IPS-NIHi7 (cell line): Measurements from ENCODE around the gene ZC3H18.
"Not testable (repeated sequence)": the region's sequence is repeated elsewhere in the genome, so short reads cannot be mapped to it uniquely, and the experiment has no call there.

Experiments used
- DNase-seq: peaks from one replicate; pipeline ENCODE4 v3.0.0; 2012; ENCODE audit warnings: mixed read lengths; ENCODE audit errors: extremely low spot score

The ZC3H18 gene

GRCh38 chr16:88605186-88606147 is 35.3 kb downstream of the ZC3H18 start:
- DNase-seq = no peak

DNA sequence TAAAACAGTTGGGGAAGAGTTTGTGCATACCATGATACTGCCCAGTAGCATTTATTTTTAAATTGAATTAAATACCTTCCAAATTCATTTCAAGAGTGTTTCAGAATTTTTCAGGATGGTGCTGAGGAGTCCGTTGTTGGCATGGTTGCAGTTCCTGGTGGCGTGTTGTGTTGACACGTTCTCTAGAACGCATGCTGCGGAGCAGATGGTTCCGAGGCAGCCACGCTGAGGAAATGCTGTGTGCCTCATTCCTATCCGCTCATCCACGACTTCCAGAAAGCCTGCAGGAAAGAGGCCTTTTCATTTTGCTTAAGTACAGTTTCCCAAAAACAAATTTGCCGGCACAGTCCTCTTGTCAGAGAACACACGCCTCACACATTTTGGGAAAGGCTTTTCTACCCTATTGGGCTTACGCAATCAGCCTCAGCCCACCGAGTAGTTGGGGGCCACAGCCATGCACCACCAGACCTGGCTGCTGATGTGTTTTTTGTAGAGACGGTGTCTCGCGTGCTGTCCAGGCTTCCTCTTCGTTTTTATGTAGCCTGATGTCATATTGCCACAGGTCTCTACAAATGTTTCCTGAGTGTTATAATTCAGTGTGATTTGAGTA is 36.0 kb downstream of the ZC3H18 start:
- DNase-seq = no peak

- DNase-seq = no peak
Observed at GRCh38 chr16:88608076-88608475, 37.9 kb downstream of the ZC3H18 start.

DNA sequence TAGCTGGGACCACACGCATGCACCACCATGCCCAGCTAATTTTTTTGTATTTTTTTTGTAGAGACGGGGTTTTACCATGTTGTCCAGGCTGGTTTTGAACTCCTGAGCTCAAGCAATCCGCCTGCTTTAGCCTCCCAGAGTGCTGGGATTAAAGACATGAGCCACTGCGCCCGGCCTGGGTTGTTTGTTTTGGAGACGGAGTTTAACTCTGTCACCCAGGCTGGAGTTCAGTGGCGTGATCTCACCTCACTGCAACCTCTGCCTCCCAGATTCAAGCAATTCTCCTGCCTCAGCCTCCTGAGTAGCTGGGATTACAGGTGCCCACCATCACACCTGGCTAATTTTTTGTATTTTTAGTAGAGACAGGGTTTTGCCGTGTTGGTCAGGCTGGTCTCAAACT is 39.2 kb downstream of the ZC3H18 start:
- DNase-seq = not testable (repeated sequence)

DNA sequence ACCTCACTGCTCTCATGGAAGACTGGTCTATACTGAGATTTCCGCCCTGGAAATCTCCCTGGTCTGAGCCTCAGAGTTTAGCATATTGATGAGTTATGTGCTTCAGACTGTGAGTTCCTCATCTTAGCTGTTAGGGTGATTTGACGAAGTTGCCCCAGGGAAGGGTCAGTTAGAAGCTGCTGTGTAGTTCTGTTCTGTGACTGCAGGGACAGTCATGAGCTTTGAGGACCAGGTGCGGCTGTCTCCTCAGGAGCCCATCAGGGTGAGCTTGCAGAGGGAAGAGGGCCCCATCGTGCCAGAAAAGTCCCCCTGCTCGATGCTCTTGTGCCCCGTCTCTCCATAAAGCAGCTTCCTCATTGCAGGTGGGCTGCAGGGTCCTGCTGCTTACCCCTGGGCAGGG is 39.9 kb downstream of the ZC3H18 start:
- DNase-seq = peak; percentile 62

DNA sequence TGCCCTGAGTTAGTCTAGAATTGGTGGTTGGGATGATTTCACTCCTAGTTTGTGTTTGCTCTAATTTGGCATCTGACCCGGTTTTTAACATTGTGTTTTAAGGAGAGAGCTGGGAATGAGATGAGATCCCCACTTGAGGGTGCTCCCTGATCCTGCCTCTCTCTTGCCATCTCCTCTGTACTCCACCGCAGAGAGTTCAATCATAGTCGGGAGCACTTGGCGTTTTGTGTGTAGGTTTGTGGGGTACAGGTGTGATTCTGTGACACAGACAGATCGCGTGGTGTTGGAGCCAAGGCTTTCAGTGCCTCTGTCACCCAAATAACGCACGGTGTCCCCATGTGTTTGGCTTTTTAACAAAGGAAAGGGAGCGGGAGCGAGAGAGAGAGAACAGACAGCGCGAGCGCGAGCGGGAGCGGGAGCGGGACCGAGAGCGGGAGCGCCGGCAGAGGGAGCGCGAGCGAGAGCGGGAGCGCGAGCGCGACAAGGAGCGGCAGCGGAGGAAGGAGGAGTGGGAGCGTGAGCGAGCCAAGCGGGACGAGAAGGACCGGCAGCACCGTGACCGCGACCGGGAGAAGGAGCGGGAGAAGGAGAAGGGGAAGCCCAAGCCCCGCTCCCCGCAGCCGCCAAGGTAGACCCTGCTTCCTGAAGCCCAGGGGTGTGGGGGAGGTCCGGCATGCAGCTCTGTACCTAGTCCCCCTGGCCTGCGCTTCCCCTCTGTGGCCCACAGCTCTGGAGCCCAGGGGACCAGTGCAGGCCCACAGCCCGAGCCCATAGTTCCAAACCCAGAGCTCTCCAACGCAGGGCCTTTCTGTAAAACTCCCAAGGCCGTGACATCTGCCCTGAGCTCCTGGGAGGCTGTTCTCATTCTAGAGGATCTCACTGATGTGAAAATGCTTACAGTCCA is 41.0 kb downstream of the ZC3H18 start:
- peak; percentile 86 for DNase-seq

DNA sequence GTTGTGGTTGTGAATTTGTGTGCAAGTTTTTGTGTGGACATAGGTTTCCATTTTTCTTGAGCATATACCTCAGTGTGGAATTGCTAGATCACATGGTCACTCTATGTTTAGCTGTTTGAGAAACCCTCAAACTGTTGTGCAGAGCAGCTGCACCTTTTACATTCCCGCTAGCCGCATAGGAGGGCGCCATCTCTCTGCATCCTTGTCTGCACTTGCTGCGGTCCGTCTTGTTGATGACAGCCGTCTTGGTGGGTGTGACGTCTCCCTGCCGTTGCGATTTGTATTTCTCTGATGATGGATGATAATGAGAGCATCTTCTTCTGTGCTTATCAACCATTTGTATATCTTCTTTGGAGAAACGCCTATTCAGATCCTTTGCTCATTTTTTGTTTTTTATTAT is 43.1 kb downstream of the ZC3H18 start:
- DNase-seq = no peak

GRCh38 chr16:88613911-88614817 is 44.0 kb downstream of the ZC3H18 start:
- DNase-seq = no peak

DNA sequence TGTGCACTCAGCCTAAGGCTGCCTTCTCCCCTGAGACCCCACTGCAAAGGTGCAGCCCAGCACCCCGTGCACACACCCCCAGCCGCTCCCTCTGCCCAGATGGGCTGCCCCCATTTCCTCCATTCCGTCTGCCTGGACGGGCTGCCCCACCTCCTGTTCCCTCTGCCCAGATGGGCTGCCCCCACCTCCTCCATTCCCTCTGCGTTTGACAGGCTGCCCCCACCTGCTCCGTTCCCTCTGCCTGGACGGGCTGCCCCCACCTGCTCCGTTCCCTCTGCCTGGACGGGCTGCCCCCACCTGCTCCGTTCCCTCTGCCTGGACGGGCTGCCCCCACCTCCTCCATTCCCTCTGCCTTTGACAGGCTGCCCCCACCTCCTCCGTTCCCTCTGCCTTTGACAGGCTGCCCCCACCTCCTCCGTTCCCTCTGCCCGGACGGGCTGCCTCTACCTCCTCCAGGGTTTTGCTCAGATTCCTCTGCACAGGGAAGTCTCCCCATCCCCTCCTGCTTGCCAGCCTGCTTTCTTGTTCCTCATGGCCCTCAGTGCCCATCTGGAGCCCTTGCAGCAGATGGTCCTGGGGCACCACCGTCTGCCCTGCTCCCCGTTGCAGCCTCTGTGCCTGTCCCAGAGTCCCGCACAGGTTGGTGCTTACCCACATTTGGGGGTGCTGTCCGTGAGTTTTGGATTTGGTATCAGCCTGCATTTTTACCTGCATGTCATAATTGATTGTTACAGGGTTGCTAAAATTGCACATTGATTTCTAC is 44.8 kb downstream of the ZC3H18 start:
- DNase-seq = no peak

DNA sequence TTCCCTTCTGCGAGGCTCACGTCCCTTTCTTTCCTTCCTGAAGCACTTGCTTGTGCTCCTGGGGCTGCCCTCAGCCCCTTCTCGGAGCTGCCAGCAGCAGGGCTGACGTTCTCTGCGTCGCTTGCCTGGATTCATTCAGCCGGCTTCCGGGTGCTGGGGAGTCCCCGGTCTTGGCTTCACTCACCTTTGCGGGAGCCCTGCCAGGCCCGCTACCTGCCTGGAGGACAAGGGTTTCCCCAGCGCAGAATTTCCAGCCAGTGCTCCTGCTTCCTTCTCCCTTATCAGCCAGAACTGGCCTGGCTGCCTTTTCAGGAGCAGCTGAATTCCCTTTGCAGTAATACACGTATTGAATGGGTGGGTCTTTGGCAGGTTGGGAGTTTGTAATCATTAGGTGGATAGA is 46.1 kb downstream of the ZC3H18 start:
- no peak for DNase-seq

DNA sequence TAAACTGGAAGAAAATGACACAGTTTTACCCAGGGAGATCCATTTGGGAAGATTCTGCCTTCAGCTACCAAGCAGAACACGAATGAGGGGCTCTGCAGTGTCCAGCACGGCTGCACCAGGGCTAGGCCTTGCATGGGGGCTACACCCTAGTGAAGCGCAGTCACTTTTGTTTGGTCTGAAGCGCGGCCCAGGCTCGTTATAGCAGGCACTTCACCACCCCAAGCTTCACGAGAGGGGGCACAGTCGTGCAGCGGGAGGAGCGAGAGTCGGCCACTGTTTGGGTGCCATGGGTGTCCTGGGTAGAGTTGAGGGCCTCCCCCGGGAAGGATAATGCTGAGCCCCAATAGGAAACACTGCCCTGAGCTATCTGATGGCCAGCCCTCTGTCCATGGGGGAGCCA is 46.5 kb downstream of the ZC3H18 start:
- DNase-seq = no peak

DNA sequence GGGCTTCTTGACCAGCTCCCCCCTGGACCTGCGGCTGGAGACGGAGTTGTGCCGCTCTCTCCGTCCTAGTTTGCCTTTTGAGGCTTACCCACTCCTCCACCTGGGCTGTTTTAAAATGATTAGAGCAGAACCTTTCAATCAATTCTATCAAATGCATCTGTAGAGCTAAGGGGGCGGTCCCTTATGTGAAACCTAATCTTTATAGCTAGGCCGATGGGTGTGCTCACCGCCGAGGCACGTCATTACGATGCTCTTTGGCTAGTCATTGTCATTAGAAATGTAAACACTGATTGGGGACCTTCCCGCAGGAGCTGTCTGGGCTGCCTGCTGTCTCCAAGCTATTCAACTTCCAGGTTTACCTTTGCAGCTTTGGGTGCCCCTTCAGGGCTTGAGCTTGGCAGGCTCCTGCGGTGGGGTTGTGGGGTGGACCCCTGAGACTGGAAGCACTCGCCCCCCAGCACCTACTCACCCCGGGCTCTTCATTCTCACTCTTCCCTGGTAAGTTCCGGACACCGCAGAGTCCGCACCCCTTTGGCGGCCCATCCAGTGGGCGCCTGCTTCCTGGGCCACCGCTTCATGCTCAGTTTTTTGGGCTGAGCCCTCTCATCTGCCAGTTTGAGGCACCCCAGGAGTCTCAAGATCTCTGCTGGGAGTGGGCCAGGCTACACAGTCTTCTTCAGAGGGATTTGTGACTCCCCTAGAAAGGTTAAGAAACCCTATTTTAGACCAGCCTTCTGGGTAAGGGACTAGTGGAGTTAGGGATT is 47.2 kb downstream of the ZC3H18 start:
- DNase-seq = no peak

DNA sequence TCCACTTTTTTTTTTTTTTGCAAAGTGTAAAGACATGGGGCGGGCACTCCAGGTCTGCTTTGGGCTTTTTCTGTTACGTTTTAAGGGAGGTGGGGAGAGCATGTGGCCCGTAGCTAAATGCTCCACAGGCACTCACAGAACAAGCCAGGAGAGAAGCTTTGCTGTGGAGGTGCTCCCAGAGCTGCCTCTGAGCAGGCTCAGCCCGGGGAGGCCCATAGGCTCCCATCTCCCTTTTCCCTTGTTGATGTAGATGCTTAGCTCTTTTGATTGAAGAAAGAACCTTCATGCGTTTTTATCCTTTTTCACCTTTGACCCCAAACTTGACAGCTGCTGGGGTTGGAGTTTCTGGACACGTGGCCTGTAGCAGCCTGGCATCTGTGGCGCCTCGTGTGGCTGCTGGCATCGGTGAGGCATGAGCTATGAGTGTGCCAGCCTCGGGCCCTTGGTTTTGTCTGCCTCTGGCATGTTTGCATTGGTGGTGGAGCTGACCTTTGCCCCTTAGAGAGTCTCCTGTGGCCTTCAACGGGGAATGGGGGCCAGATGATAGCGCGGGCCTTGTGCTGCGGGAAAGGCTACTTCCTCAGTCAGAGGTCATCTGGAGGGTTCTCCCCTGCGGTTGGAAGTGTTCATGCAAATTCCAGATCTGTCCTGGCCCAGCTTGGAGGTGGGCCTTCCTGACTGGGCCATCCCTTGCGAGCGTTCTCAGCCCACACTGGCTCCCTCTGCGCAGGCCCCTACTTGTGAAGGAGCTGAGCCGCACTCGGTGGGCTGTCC is 48.2 kb downstream of the ZC3H18 start:
- DNase-seq = no peak

GRCh38 chr16:88618956-88619667 is 48.9 kb downstream of the ZC3H18 start:
- no peak for DNase-seq

DNA sequence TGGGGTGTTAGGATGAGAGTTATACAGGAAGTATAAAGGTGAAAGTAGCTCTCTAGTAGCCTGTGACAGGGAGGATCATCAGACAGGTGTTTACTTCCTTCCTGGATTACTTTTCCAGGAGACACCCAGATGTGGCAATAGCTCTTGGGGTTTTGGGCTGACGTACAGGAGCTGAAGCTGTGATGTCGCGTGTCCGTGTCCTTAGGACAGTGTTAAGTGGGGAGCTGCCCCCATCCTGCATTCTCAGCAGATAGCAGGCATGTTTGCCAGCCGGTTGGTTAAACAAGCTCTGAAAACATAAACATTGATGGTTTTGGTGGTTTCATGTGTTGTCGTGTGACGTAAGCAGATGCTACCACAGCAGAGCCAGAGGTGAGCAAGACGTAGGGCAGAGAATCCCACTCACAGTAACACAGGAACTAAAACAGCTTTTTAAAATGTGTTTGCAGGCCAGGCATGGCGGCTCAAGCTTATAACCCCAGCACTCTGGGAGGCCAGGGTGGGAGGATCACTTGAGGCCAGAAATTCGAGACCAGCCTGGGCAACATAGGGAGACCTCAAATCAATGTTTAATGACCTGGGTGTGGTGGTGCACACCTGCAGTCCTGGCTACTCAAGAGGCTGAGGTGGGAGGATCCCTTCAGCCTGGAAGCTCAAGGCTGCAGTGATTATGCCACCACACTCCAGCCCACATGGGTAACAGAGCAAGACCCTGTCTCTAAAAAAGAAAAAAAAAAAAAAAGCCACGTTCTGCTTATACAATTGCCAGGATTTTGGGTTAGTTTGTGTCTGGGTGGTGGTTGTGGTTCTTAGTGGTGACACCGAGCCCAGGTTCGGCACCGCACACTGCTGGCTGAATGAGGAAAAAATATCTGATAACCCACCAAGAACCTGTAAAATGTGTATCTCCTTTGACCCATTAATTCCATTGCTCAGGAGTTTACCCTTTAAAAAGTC is 49.9 kb downstream of the ZC3H18 start:
- no peak for DNase-seq

GRCh38 chr16:88622125-88622524 is 51.9 kb downstream of the ZC3H18 start:
- no peak for DNase-seq

- no peak for DNase-seq
Observed at GRCh38 chr16:88622866-88623265, 52.7 kb downstream of the ZC3H18 start.
